GM21576 (cell line): ENCODE data around the gene IDS.
"Not testable (repeated sequence)": the region's sequence is repeated elsewhere in the genome, so short reads cannot be mapped to it uniquely, and the experiment has no call there.

Experiments
- ATAC-seq: cut with Tn5 transposase; IDR thresholded peaks from one replicate; pipeline ENCODE4 v1.9.1; 2021; ENCODE audit warnings: mild to moderate bottlenecking, moderate library complexity; ENCODE audit not compliant: unreplicated experiment

Gene IDS

DNA sequence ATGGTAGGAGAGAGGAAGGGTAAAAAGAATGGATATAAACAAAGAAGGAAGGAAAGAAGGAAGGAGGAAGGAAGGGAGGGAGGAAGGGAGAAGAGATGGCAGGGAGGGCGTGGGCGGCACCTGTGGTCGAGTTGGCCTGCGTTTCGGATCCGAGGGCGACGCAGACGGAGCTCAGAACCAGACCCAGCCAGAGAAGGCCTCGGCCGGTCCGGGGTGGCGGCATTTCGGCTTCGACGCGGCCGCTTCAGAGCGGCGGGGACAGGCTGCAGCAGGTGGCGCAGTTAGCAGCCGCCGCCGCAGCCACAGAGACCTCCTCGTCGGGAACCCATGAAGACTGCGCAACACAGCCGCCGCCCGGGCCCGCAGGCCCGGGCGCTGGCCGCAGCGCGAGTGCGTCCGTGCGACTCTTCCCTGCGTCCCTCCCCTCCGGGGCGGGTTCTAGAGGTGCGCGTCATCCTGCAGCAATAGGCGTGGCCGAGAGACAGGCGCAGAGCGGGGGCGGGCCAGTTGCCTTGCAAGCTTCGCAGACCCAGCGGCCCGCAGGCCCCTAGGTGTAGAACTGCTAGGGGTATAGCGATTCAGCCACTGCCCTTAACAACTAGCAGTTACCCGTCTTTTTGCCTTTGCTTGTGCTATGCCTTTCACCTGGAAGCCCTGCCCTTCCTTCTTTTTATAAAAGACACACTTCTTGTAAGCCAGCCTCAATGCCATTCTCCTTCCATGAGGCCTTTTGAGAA, at the start of gene IDS:
IDS (minus strand) TSS at position 392 of the 737 bp plus-strand sequence; CDS start at position 223, 169 bp downstream.
- peak; percentile 72 for ATAC-seq

DNA sequence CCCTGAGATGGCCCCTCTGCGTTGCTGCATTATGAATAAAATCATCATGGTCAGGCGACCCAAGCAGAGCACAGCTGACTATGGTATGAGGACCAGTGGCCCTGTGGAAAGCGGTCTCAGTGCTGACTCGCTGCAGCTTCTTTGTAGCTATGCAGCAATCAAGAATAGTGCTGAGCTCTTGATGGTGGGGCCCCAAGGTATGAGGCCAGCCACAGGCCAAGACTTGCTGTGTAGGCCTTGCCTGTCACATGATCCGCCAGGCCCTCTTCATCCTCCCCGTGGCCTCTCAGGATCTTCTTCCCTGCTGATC, 46.8 kb upstream of the IDS start:
- not testable (repeated sequence) for ATAC-seq

DNA sequence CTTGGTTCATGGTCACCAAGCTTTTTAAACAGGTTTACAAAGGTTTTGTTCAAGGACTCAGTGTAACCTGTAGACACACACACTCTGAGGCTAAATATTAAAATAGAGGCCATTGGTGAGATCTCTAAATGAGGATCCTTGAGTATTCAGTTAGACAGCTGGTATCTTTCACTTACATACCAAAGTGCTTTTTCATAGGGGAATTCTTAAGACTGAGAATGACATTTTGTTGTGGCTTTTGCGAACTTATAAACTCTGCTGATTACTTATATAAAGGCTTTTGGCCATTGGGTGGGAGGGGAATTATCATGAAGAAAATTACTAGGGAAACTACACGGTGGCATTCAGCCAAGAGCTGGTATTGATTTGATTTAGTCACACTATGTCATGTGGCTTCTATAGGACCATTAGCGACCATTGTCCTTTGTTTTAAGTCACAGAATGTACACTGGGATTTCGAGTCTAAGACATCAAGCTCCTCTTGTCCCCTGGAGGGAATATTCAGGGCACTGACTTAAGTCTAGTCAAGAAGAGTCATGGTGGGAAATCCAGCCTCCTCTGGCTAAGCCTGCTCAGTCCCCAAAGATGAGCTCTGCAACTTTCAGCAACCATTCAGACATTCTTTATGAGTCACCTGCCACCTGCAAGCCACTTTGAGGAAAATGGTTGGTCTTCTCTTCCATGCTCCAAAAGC, 46.3 kb upstream of the IDS start:
- ATAC-seq = not testable (repeated sequence)

GRCh38 chrX:149550454-149550853, 45.3 kb upstream of the IDS start:
- not testable (repeated sequence) for ATAC-seq

GRCh38 chrX:149549701-149550100, 44.6 kb upstream of the IDS start, which contains the start of gene HSFX3:
TSS of gene HSFX3 (minus strand) at chrX:149549924. CDS start at chrX:149549852, 72 bp downstream.
- not testable (repeated sequence) for ATAC-seq

GRCh38 chrX:149547782-149548181, 42.7 kb upstream of the IDS start:
- ATAC-seq = not testable (repeated sequence)

DNA sequence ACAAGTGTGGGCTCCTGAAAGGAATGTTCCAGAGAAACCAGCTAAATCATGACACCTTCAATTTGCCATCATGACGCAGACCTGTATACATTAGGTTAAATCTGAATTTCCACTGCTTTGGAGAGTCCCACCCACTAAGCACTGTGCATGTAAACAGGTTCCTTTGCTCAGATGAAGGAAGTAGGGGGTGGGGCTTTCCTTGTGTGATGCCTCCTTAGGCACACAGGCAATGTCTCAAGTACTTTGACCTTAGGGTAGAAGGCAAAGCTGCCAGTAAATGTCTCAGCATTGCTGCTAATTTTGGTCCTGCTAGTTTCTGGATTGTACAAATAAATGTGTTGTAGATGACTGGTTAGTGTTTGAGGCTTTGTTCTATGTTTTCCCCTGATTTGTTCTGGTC, 41.9 kb upstream of the IDS start:
- not testable (repeated sequence) for ATAC-seq

GRCh38 chrX:149545545-149546543, 40.7 kb upstream of the IDS start:
- ATAC-seq = not testable (repeated sequence)

- no peak for ATAC-seq
Observed at GRCh38 chrX:149541521-149542047, 36.5 kb upstream of the IDS start.

- ATAC-seq = peak; percentile 72
Observed at GRCh38 chrX:149540621-149541520, 35.8 kb upstream of the IDS start, which contains the start of gene EOLA1. TSS of gene EOLA1 (plus strand) at chrX:149541012. CDS start at chrX:149545631, 4,619 bp downstream.

DNA sequence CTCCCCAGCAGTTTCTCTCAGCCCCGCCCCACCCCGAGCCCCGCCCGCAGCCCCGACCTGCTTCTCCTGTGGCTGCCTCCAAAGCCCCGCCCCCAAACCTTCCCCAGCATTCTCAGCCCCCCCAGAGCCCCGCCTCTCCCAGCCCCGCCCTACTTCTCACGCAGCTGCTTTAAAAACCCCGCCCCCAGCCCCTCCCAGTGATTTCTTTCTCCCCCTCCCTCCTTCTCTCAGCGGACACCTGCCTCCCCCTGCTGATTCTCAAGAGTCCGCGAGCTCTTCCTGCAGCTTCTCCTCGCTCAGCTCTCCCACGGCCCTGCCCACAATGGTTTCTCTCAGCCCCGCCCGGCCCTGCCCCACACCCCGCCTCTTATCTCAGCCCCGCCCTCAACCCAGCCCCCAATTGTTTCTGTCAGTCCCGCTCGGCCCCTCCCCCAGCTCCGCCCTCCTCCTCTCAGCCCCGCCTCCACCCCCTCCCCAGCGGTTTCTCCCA, 35.1 kb upstream of the IDS start:
- peak; percentile 7 for ATAC-seq

- ATAC-seq = peak; percentile 44
Observed at GRCh38 chrX:149539283-149540130, 34.4 kb upstream of the IDS start.

GRCh38 chrX:149537474-149537873, 32.4 kb upstream of the IDS start:
- ATAC-seq = not testable (repeated sequence)

GRCh38 chrX:149534926-149535602, 30.0 kb upstream of the IDS start:
- not testable (repeated sequence) for ATAC-seq

- not testable (repeated sequence) for ATAC-seq
Observed at GRCh38 chrX:149533999-149534398, 28.9 kb upstream of the IDS start.

- not testable (repeated sequence) for ATAC-seq
Observed at GRCh38 chrX:149532868-149533267, 27.8 kb upstream of the IDS start.

DNA sequence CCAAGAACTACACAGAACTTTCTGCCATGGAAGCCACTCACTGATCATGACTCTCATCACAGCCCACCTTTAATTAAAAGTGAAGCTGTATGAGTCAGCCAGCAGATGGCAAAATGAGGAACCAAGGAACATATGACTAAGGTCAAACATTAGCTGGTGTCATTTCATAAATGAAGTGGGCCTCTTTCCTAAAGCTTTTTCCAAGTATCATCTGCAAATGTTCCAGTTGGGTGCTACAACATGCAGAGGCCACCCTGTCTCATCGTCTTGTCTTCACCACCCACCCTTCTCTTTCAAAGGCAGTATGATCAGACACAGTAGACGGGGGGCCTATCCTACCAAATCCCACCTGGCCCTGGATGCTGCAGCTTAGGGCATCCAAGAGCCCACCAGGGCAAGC, 26.5 kb upstream of the IDS start:
- ATAC-seq = peak; percentile 72

- no peak for ATAC-seq
Observed at GRCh38 chrX:149528381-149528780, 23.3 kb upstream of the IDS start.
